GM19238 (cell line): ENCODE data around the gene MINDY4B.

Source experiments
- DNase-seq: peaks from one replicate; pipeline ENCODE4 v3.0.0; 2011; ENCODE audit warnings: low spot score; ENCODE audit not compliant: insufficient read length

Gene MINDY4B

DNA sequence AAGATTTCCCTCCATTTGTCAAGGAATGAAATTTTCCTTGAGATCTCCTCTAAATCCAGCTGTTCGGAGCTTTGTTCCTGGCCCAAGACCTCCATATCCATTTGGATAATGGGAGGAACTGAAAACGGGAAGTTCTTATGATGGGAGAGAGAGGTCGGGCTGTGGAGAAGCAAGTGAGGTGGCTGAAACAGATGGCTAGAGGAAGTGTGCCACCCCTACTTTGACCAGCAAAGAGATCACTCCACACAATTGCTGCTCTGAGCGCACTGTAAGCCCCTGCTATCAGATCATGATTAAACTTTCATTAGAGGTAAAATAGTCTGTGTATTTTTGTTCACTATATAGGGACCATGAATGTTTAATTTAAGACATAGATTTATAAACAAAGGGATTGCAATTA, at the start of gene MINDY4B:
Gene MINDY4B (minus strand): TSS at position 101 of the 400 bp plus-strand sequence. CDS start 0 bp downstream, at position 101.
- DNase-seq: no peak

DNA sequence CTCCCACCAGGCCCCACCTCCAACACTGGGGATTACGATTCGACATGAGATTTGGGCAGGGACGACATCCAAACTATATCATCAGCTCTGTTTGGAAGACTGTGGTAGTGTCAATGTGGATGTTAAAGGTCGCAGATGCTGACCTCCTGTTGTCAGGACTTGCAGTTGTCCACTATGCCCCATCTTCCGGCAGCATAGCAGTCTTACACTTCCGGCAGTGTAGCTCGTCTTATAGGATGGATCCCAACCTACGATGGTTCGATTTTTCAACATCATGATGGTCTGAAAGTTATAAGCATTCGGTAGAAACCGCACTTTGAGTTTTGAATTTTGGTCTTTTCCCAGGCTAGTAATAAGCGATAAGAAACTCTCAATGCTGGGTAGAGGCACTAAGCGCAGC, 46.7 kb upstream of the MINDY4B start:
- DNase-seq: no peak

DNA sequence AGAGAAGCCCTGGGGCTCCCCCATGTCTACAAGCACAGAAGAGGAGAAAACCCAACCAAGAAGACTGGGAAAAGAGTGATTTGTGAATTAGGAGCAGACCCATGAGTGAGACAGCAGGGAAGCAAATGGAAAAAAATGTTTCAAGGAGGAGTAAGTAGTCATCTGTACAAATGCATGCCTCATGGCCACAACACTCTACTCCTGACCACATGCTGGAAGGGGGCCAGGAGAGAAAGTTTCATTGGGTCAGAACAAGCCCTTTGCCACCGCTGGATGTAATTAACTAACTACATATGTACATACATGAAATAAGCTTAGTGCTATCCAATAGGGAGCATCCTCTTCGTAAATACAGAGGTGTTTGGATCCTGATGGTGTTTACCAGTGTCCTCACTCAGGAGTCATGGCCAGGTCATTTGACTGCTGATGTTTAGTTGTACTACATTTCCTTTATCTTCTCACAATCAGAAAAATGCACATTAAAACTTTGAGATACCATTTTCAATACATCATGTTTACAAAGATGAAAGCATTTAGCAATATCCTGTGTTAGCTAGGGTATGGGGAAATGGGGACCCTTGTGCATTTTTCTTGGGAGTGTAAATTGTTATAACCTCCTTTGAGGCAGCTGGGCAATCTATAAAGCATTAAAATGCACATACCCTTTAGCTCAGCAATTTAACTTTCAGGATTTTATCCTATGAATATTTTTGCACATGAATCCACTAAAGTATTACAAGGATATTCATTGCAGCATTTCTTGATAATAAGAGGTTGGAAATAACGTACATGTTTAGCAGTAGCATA, 40.2 kb upstream of the MINDY4B start:
- DNase-seq: no peak

DNA sequence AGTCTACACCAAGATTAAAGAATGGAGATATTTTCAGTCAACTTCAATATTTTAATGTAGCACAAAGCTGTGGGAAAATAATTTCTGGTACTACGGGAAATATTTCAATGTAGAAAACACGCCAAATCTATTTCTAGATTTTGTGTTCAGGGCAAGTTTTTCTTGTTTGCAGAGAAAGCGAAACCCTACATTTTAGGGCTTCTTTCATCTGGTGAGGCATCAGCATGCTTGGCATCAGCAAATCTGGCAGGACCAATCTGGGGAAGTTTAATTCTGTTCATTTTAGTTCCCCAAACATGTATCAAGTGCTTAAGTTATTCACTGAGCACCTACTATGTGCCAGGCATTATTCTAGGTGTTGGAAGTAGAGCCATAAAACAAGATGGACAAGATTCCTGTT, 37.0 kb upstream of the MINDY4B start:
- DNase-seq: no peak

DNA sequence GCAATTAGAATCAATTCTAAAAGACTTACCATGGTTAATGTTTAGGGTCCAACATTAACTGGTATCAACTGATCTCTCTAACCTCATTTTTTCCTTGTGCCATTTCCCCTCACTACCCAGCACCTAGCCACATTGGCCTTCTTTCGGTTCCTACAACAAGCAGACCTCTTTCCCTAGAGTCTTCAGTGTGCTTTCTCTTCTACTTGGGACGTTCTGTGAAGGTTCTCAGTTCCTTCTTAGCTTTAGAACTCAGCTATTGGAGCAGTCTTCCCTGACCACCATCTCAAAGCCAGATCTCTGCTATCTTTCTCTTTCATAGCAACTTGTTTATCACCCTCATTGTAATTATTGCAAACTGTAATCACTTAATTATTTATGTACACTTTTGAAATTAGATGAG, 31.5 kb upstream of the MINDY4B start:
- no peak for DNase-seq

DNA sequence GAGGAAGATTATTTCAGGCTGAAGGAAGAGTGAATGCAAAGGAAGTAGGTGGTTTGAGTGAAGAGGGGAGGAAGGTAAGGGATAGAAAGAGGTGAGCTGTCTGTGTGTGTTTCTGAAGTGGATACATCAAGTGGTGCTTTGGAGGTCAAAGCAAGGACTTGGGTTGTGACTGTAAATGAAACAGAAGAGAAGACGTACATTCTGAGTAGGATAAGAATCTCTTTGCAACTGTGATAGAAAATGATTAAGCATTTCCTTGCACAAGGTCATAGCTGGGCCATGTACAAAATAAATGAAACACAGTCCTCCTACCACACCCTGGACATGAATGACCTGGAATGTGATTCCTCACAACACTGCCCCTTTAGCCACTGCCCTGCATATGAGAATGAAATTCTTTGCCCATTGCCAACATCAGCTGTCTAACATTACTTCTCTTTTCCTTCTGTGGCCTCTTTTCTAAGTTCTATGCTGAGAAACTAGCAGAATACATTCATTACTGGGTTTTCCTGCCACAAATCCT, 28.3 kb upstream of the MINDY4B start:
- no peak for DNase-seq

DNA sequence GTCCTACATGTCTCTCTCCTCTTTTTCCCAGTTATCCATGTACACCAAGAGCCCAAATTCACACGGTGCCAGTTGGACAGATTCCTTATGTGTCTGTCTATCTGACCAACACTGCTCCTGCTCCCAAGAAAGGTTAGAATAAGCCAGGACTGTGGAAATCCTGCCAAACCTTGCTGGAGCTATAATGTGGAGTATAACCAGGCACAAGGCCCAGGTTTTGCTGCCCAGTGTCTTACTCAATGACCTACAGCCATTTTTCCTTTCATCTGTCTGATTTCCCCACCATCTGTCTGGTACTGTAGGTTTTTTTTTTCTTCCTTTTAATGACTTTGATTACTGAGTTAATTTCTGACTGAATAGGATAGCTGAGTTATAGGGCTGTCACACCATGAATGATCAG, 26.5 kb upstream of the MINDY4B start:
- DNase-seq: no peak

DNA sequence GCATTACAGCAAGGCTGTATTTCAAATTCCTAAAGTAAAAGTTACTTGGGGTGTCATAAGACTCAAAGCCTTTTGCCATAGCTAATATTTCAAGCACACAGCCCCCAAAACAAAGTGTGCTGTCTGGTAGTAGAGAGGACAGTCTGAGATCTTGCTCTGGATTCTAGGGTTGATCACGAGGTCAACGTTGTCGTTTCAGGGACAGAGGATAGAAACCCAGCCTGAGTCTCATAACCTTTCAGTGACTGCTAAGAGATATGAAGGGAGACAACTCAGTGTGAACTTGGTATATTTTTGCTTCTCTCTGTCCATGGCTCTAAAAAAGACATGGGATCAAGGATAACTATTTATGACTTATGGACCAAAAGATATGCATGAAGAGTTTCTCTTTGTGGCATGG, 25.6 kb upstream of the MINDY4B start:
- no peak for DNase-seq

DNA sequence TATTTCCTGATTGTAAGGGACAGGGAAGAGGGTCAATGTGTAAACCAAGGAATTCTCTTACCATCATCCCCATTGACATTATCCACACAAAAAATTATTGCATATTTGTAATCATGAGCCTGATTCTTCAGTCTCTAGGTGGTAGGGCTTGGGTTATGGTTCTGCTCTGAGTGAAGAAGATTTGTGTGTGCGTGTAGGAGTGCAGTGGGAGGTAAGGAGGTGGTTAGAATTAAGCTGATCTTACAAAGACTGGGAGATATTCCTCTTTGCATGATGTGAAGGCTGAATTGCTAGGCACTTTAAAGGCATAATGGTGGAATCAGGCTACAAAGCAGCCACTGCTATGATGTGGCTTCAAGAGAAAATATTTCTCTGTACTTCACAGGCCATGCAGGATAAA, 23.0 kb upstream of the MINDY4B start:
- DNase-seq: no peak

DNA sequence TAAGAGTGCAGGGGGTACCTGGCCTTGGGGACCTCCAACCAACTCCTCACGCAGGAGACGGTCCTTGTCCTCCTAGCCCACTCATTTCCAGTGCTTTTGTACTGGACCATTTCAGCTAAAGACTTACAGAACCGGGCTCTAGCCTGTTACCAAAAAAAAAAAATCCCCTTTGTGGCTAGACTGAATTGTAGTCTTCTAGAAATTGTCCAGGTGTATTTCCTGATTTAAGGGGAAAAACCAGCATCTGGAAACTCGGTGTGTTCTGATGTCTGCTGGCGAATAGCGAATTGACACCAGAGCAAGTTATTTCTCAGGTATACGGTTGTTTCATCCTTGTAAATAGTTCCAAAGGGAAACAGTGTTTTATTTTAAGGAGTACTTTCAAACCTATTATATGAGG, 21.1 kb upstream of the MINDY4B start:
- DNase-seq: no peak

DNA sequence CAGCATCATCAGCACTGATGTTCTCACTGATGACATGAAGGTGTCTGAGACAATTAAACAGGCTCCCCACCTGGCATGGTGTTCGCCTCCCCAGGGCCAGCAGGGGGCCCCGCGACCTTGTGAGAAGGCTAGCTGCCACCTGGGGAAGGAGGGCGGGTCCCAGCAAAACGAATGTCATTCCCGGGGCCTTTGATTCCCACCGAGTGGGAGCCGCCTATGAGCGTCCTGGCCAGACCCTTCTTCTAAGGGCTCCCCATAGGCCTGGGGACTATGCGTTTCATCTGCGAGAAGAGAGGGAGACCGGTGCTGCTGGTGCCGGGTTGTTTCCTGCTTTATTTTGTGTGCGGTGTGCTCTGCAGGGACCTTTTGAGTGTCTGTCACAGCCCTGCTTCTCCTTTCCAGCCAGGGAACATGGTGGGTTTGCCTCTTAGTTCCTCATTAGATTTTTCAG, 20.5 kb upstream of the MINDY4B start:
- DNase-seq: peak; percentile 51

DNA sequence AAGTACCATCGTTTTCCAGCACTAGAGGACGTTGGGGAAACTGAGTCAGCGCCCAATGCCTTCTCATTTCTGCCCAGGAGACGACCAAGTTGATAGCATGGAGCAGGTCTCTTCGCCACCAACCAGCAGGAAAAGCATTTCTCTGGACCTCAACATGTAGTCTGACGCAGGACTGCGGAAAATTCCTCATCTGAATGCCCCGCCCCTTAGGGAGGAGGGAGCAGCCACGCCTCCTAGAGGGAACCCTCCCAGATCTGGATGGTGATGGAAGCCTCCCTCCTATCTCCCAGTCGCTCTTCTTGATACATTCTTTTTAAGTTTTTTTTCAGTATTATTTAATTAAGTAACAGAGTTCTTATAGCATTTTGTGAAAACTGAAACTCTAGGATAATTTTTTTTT, 17.4 kb upstream of the MINDY4B start:
- DNase-seq: no peak

DNA sequence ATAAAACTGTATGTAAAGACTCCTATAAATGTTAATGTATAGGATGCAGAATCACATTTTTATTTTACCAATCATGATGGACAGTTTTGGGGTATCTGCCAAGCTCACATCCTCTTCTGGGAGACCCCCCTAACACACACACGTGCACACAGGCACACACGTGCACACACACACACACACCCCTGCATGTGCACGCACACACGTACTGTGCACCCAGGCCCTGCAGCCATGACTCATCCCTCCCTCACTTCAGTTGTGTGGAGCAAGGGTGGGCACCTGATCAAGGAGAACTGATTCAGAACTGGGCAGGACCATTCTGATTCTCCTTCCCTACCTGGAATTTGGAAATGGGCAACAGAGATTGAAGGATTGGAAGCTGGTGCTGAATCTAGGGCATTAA, 16.0 kb upstream of the MINDY4B start:
- no peak for DNase-seq

DNA sequence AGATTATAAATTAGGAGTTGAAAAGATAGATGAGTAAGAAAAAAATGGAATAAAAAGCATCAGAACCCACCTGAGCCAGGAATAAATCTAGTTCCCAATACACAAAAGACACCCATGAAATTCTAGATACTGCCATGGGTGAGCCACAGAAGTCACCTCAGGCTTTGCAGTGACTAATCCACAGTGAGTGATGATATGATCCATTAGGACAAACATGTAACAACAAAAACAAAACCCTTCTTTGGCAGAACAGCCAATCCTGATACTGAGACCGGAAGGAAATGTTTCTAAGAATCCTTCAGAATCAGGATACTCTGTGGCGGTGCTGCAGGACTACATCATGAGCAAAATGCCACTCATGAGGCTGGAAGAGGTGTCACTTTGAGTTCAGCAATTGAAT, 15.0 kb upstream of the MINDY4B start:
- no peak for DNase-seq

DNA sequence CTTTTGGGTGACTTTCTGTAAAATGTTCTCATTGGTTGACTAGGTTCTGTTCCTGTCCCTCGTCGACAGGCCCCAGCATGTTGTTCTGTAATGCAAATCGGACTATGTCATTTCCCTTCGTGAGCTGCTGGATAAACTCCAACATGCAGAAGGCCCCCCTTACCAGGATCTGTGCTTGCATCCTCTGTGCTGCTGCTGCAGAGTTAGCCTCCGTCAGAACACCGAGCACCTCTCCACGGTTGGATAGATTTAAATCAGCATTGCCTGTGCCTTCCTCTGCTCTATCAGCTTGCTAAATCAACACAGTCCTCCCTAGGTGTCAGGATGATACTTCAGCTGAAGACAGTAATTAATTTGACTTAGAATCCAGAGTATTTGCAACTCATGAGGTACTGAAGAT, 12.7 kb upstream of the MINDY4B start:
- DNase-seq: no peak

DNA sequence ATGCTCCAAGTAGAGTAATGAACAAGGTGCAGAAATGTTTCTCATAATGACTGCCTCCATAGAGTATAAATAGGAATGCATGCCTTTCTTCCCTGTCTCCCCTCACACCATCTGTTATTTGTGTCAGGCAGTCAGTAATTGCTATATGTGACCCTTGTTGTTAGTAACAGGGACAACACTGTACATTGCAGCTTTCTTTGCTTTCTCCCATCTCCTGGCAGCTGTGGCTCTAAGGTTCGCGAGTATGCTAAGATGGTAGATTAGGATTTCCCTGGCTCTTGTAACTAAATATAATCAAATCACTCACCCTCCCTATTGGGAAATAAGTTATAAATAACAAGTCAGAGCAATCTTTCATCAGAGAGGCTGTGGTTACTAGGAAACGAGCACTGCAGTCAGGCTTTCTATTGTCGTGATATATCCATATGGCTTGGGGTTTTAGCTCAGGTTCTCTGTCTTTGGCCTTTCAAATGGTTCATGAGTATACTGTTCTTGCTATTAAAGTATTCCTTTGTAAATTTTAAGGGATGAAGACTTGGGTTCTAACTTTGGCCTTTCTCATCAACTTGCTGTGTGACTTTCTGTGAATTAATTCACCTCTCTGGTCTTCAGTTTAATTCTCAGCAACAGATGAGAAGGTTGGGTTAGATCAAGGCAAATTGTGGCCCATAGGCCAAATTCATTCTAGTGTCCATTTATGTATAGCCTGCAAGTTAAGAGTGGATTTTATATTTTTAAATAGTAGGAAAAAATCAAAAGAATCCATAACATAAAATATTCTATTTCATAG, 8.1 kb upstream of the MINDY4B start:
- DNase-seq: no peak

DNA sequence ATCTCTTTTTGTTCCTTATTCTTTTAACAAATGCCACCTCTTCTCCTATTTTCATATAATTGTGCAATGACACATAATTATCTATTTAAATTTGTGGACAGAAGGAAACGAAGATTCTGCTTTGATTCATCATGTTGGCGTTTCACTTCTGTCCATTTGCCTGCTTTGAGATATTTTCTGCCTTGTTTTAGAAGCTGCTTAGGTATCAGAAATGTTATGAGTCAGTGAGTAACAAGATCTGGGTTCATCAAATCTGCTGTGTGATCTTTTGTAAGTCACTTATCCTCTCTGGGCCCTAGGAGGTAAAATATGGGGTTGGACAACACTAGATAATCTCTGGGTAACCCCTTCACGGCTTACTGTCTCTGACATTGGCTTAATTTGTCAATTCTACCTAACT, 7.3 kb upstream of the MINDY4B start:
- DNase-seq: no peak

DNA sequence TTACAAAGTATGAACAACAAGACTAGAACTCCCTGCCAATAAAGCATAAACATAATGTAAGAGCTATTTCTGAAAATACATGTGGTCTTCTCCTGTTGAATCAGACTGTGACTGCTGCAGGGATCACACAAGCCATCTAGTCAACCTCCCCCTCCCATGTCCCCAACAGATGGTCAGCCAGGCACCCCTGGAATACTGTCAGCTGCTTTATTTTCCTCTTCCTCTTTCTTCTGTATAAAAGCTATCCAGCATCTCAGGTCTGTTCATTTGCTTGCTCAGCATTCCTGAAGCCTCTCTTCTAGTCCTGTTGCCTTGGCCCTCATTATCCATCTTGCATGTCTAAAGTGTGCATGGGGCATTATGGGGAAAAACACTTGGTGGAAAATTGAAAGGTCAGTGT, 6.5 kb upstream of the MINDY4B start:
- DNase-seq: no peak

DNA sequence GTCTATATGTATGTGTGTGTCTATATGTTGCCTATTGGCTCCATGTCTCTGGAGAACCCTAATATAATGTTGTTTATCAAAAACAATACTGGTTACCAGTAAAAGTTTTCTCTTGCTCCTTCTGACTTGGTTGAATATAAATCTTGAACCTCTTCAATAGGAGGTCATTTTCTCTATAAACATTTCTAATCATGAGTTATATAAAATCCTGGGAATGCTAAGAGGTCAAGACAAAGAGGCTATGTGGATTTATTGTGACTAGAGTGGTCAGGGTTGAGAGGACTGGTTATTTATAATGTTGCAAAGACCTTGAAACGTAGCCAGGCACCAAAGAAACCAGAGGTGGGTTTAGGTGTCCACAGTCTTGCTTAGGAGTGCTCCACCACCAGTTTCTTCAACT, 1.2 kb upstream of the MINDY4B start:
- DNase-seq: no peak

DNA sequence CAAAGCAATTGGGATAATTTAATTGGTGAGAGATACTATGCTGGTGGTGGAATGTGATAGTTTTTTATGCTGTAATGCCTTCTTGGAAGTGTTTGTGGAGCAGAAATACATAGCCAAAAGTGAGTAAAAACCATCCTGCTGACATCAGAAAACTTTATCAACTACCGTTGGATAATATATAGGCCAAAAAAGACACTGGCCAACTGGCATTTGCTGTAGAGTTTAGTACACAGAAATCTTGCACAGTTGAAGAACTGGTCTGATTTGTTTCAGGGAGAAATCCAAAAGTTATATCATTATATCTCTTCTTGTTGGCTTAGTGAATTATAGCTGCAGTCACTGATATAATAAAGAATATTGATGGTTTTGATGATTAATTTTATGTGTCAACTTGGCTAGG, 507 bp upstream of the MINDY4B start:
- no peak for DNase-seq

DNA sequence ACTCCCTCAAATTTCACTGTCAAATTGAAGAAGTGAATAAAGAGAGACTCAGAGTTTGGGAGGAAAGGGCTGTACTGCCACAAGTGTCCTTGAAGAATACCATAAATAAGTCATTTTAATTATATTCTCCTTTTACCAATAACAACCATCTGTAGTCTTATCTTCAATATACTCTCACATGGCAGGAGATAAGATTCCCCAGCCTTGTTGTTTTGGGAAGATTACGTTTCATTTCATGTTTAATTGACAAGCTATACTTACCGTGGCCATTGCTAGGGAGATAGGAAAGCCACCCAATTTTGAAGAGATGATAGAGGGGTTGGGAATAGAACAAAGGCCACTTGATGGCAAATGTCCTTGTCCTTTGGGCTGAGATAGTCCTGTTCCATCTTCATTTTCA, 2.3 kb downstream of the MINDY4B start:
- DNase-seq: no peak

DNA sequence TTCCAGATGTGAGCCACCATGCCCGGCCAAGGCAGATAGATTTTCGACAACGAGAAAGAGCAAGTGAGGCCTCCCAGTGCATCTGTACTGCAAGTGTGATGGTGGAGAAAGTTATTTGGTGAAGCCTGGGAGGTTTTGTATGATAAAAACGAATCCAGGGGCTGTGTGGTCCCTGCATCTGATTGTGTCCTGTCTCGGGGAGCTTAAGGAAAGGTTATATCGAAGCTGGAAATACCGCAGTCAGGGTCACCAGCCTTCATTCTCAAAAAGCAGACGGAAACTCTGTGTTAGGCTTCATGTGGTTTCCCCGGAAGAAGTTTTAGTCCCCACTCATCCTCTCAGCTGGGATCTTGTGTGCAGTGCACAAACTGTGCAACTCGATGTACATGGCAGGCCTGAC, 3.4 kb downstream of the MINDY4B start:
- no peak for DNase-seq

DNA sequence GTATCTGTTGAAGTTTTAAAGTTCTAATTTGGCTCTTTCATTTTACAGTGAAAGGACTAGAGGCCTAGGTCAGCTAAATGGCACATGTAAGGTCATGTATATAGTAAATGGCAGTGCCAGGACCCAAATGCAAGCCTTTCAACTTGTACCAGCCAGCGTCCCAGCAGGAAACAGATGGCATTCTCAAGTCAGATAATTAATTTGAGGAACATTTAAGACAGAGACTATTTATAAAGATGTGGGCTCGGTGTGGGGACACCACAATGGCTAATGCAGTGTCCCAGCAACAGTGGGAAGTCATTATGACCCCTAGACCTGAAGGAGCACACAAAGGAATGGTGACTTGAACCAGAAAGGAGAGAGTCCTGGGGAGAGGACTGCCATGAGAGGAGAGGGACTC, 6.1 kb downstream of the MINDY4B start:
- no peak for DNase-seq
